ENCODE data around the gene ANK2. TPM values are rescaled to one million over a fixed set of nuclear protein-coding genes. Genes with fewer than 3 reads are reported as not detected.
A peak's percentile ranks its signal among the peaks of the same experiment; 100 is the strongest.

Gene ANK2
- total and polyA plus RNA-seq, 4 donors: 1.1 to 61.2 (median 12.5) TPM

DNA sequence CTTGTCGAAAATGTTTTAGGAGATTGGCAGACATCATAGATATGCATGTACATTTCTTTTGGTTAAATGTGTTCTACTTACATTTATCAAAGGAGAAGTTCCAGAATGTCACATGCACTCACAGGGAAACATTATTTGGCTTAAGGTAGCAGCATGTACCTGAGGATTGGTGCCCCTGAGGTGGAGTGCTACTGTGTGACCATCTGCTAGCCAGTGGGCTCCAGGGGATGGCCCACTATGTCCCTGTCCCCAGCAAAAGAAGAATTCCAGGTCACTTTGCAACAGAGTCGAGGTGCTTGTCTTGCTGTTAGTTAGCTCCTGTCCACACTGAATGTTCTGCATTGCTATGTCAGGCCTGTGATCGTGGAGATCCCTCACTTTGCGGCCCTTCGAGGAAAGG is 283.2 kb downstream of the ANK2 start:
- Histone ChIP-seq H3K9me3 (ENCODE audit: control insufficient read depth in 4 of 4, insufficient read depth in 3 of 4, low read length in 3 of 4) (peaks cover 0 to 2% (median 0%) of the 10 kb centered on the region in 4 donors), H3K36me3 (ENCODE audit: control insufficient read depth in 4 of 4, insufficient read depth in 4 of 4, low read length in 4 of 4) (peaks cover 0 to 10% (median 3%) of the 10 kb centered on the region in 4 donors), H3K9ac (ENCODE audit: insufficient read depth in 1 of 2, low read length in 2 of 2) (no peak overlapping the region), H3K4me3 (no peak overlapping the region), H3K27ac (ENCODE audit: low read depth in 1 of 2, low read length in 1 of 2) (no peak overlapping the region), H3K27me3 (ENCODE audit: control insufficient read depth in 3 of 3, insufficient read depth in 3 of 3, low read length in 2 of 3) (no peaks in the 10 kb centered on the region), H3K4me1 (ENCODE audit: control insufficient read depth in 5 of 5, insufficient read depth in 5 of 5, low read length in 5 of 5) (peaks cover 0 to 6% (median 0%) of the 10 kb centered on the region in 5 donors)
- WGBS, 2 donors: 86 to 92% methylated on average over 5 of the region's 5 CpGs
- TF ChIP-seq, protein P1, sequence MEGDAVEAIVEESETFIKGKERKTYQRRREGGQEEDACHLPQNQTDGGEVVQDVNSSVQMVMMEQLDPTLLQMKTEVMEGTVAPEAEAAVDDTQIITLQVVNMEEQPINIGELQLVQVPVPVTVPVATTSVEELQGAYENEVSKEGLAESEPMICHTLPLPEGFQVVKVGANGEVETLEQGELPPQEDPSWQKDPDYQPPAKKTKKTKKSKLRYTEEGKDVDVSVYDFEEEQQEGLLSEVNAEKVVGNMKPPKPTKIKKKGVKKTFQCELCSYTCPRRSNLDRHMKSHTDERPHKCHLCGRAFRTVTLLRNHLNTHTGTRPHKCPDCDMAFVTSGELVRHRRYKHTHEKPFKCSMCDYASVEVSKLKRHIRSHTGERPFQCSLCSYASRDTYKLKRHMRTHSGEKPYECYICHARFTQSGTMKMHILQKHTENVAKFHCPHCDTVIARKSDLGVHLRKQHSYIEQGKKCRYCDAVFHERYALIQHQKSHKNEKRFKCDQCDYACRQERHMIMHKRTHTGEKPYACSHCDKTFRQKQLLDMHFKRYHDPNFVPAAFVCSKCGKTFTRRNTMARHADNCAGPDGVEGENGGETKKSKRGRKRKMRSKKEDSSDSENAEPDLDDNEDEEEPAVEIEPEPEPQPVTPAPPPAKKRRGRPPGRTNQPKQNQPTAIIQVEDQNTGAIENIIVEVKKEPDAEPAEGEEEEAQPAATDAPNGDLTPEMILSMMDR (IDR thresholded peaks at IDR 0.05; ENCODE audit: control extremely low read depth, extremely low read depth): no peak
- ATAC-seq (ENCODE audit: insufficient read depth, low FRiP score) (no peak), DNase-seq (no peak)

DNA sequence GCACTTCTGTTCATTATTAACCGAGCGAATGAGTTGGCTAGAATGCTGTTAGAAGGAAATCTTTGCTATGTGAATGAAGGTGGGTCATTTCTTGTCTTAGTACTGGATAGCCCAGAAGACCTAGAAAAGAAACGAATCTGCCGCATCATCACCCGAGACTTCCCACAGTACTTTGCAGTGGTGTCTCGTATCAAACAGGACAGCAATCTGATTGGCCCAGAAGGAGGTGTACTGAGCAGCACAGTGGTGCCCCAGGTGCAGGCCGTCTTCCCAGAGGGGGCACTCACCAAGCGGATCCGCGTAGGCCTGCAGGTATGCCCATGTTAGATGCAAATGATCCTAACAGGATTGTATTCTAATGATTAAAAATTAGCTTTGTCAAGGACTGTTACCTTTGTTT is 286.3 kb downstream of the ANK2 start:
- peaks cover 0 to 6% (median 0%) of the 10 kb centered on the region in 5 donors for H3K4me1 ChIP-seq (ENCODE audit: control insufficient read depth in 5 of 5, insufficient read depth in 5 of 5, low read length in 5 of 5)
- peaks cover 0 to 10% (median 3%) of the 10 kb centered on the region in 4 donors for H3K36me3 ChIP-seq (ENCODE audit: control insufficient read depth in 4 of 4, insufficient read depth in 4 of 4, low read length in 4 of 4)
- peaks cover 0 to 2% (median 0%) of the 10 kb centered on the region in 4 donors for H3K9me3 ChIP-seq (ENCODE audit: control insufficient read depth in 4 of 4, insufficient read depth in 3 of 4, low read length in 3 of 4)
- no peak overlapping the region for H3K4me3 ChIP-seq
- no peaks in the 10 kb centered on the region for H3K27me3 ChIP-seq (ENCODE audit: control insufficient read depth in 3 of 3, insufficient read depth in 3 of 3, low read length in 2 of 3)
- WGBS, 2 donors: 91 to 94% methylated on average over 10 of the region's 10 CpGs
- no peak for DNase-seq
- TF ChIP-seq, protein P1 (IDR thresholded peaks at IDR 0.05; ENCODE audit: control extremely low read depth, extremely low read depth): no peak
- no peak for ATAC-seq (ENCODE audit: insufficient read depth, low FRiP score)
- no peak overlapping the region for H3K27ac ChIP-seq (ENCODE audit: low read depth in 1 of 2, low read length in 1 of 2)
- H3K9ac ChIP-seq (ENCODE audit: insufficient read depth in 1 of 2, low read length in 2 of 2): no peak overlapping the region

DNA sequence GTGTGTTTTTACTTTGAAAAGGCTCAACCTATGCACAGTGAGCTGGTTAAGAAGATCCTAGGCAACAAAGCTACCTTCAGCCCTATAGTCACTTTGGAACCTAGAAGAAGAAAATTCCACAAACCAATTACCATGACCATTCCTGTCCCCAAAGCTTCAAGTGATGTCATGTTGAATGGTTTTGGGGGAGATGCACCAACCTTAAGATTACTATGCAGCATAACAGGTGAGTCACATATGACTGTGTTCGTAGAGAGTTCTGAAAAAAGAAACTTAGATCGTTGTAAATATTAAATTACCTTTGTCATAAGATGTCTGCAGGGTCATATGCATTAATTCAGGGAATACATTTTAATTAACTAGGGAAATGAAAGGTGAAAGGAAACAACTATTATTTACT is 287.1 kb downstream of the ANK2 start:
- Histone ChIP-seq H3K36me3 (ENCODE audit: control insufficient read depth in 4 of 4, insufficient read depth in 4 of 4, low read length in 4 of 4) (peaks cover 0 to 10% (median 3%) of the 10 kb centered on the region in 4 donors), H3K27me3 (ENCODE audit: control insufficient read depth in 3 of 3, insufficient read depth in 3 of 3, low read length in 2 of 3) (no peaks in the 10 kb centered on the region), H3K4me3 (no peak overlapping the region), H3K27ac (ENCODE audit: low read depth in 1 of 2, low read length in 1 of 2) (no peak overlapping the region), H3K9ac (ENCODE audit: insufficient read depth in 1 of 2, low read length in 2 of 2) (no peak overlapping the region), H3K9me3 (ENCODE audit: control insufficient read depth in 4 of 4, insufficient read depth in 3 of 4, low read length in 3 of 4) (peaks cover 0 to 2% (median 0%) of the 10 kb centered on the region in 4 donors), H3K4me1 (ENCODE audit: control insufficient read depth in 5 of 5, insufficient read depth in 5 of 5, low read length in 5 of 5) (peaks cover 0 to 2% (median 0%) of the 10 kb centered on the region in 5 donors)
- TF ChIP-seq, protein P1 (IDR thresholded peaks at IDR 0.05; ENCODE audit: control extremely low read depth, extremely low read depth): no peak
- WGBS, 2 donors: 83 to 88% methylated on average over 2 of the region's 2 CpGs
- DNase-seq: no peak
- ATAC-seq (ENCODE audit: insufficient read depth, low FRiP score): no peak

DNA sequence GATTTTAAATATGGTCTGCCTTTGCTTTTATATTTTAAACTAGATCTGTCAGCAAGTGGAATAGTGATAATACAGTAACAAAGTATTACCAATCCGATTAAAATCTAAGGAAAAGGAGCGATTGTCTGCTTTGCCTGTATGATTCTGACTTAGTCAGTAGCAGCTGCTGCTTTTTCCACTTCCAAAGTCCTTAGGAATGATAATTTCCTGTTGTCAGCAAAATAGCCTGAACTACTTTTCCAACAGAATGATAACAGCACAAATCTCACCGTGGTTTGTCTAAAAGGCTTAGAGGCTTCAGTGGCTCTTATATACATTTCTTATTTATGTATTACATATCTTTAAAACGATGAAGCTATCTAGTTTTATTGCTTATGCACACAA is 290.0 kb downstream of the ANK2 start:
- no peak overlapping the region for H3K27ac ChIP-seq (ENCODE audit: low read depth in 1 of 2, low read length in 1 of 2)
- peaks cover 0 to 11% (median 5%) of the 10 kb centered on the region in 4 donors for H3K36me3 ChIP-seq (ENCODE audit: control insufficient read depth in 4 of 4, insufficient read depth in 4 of 4, low read length in 4 of 4)
- TF ChIP-seq, protein P1 (IDR thresholded peaks at IDR 0.05; ENCODE audit: control extremely low read depth, extremely low read depth): no peak
- H3K9me3 ChIP-seq (ENCODE audit: control insufficient read depth in 4 of 4, insufficient read depth in 3 of 4, low read length in 3 of 4): peaks cover 0 to 2% (median 0%) of the 10 kb centered on the region in 4 donors
- 66 to 75% methylated on average over 4 of the region's 4 CpGs for WGBS, 2 donors
- no peaks in the 10 kb centered on the region for H3K4me1 ChIP-seq (ENCODE audit: control insufficient read depth in 5 of 5, insufficient read depth in 5 of 5, low read length in 5 of 5)
- H3K27me3 ChIP-seq (ENCODE audit: control insufficient read depth in 3 of 3, insufficient read depth in 3 of 3, low read length in 2 of 3): no peaks in the 10 kb centered on the region
- ATAC-seq (ENCODE audit: insufficient read depth, low FRiP score): no peak
- H3K9ac ChIP-seq (ENCODE audit: insufficient read depth in 1 of 2, low read length in 2 of 2): no peak overlapping the region
- no peak overlapping the region for H3K4me3 ChIP-seq
- DNase-seq: peak in 1 of 3 donors; percentile 46
